Gastrocnemius medialis (tissue), 4 donors: ENCODE data around the gene ROBO3. TPM values are rescaled to one million over a fixed set of nuclear protein-coding genes. Genes with fewer than 3 reads are reported as not detected.

ENCODE experiments used
- ATAC-seq, 2 donors: fragments of 150-250 bp; one replicate each; pipeline ENCODE4 v1.9.1; 2016
- DNase-seq, 2 donors: peaks; one replicate each; pipeline ENCODE4 v3.0.0-alpha.2; 2019
- H3K27ac ChIP-seq, 4 donors: fragments of 200-600 bp; sonication (generic); 1 replicate in 1 of 4; 2 replicates in 3 of 4; pipeline ENCODE4 v1.5.1; 2016 to 2018; ENCODE audit warnings: mild to moderate bottlenecking in 2 of 4, moderate library complexity in 1 of 4
- H3K27me3 ChIP-seq, 3 donors: fragments of 200-600 bp; sonication (generic) in 2 of 3; 1 replicate in 1 of 3; 2 replicates in 2 of 3; pipeline versions ENCODE4 v1.5.1 to v1.6.0; 2016 to 2019; ENCODE audit warnings: mild to moderate bottlenecking in 1 of 3, moderate library complexity in 1 of 3
- H3K36me3 ChIP-seq, 2 donors: fragments of 200-600 bp; sonication (generic) in 1 of 2; one replicate each; pipeline ENCODE4 v1.5.1; 2017 to 2018
- H3K4me1 ChIP-seq, 2 donors: fragments of 200-600 bp; sonication (generic) in 1 of 2; one replicate each; pipeline ENCODE4 v1.5.1; 2016 to 2017; ENCODE audit warnings: mild to moderate bottlenecking in 2 of 2
- H3K4me3 ChIP-seq, 4 donors: fragments of 200-600 bp; sonication (generic) in 3 of 4; 1 replicate in 1 of 4; 2 replicates in 3 of 4; pipeline ENCODE4 v1.5.1; 2016 to 2019; ENCODE audit warnings: mild to moderate bottlenecking in 2 of 4
- H3K9me3 ChIP-seq, 3 donors: fragments of 200-600 bp; sonication (generic) in 2 of 3; 1 replicate in 1 of 3; 2 replicates in 2 of 3; pipeline ENCODE4 v1.5.1; 2016 to 2019
- CTCF ChIP-seq, 5 experiments: fragments of 450-650 bp in 3 of 5; fragments of 200-600 bp in 2 of 5; sonication (generic) in 2 of 5; IDR thresholded peaks in 4 of 5; conservative IDR thresholded peaks in 1 of 5; 1 replicate in 4 of 5; 2 replicates in 1 of 5; pipeline ENCODE4 v1.5.1; 2016 to 2019; ENCODE audit warnings: antibody characterized with exemption in 5 of 5, mild to moderate bottlenecking in 3 of 5, moderate library complexity in 3 of 5
- POLR2A ChIP-seq, 2 donors: fragments of 450-650 bp; IDR thresholded peaks; one replicate each; pipeline ENCODE4 v1.6.1; 2017; ENCODE audit warnings: antibody characterized with exemption in 2 of 2, mild to moderate bottlenecking in 2 of 2, moderate library complexity in 2 of 2
- in situ Hi-C, 4 donors: fragments of 200-750 bp; cut with MboI; loops; one replicate each; pipeline versions ENCODE4 v1.15.0 to v1.8.0; 2017; ENCODE audit warnings: low sequenced_read_pairs in 4 of 4
- intact Hi-C: fragments of 100-400 bp; cut with DNase I; formaldehyde crosslinking; loops from one replicate; pipeline ENCODE4 v1.15.1; 2023; ENCODE audit warnings: low total_unique reads
- total RNA-seq, 4 donors: library from RNA; depleted of rRNA; stranded (reverse); fragments of >200 nt; gene quantifications; one replicate each; pipeline versions ENCODE4 v1.1.0 to v1.2.3, GENCODE V29; 2016

Gene ROBO3
- total RNA-seq, 4 donors from 2014 or later: 0.35 to 3.7 (median 1.3) TPM

GRCh38 chr11:124902616-124903015 is 37.4 kb downstream of the ROBO3 start:
- Histone ChIP-seq H3K36me3 (no peaks in the 10 kb centered on the region), H3K4me3 (no peak overlapping the region), H3K27ac (no peak overlapping the region), H3K9me3 (no peaks in the 10 kb centered on the region), H3K27me3 (no peaks in the 10 kb centered on the region), H3K4me1 (peaks cover 4 to 17% of the 10 kb centered on the region in 2 donors)
- in situ Hi-C loops: no loop called here
- intact Hi-C loops: no loop called here
- no peak for DNase-seq
- ATAC-seq: no peak
- TF ChIP-seq CTCF (IDR thresholded peaks at IDR 0.05 in 4 of 5, conservative IDR thresholded peaks at IDR 0.05 in 1 of 5): no peak
- no peak for TF ChIP-seq POLR2A (IDR thresholded peaks at IDR 0.05)

GRCh38 chr11:124915541-124916369 is 50.5 kb downstream of the ROBO3 start:
- no peak for ATAC-seq
- Histone ChIP-seq H3K27me3 (peaks cover 0 to 1% (median 0%) of the 10 kb centered on the region in 3 donors), H3K4me3 (no peak overlapping the region), H3K4me1 (no peaks in the 10 kb centered on the region), H3K9me3 (no peaks in the 10 kb centered on the region), H3K27ac (no peak overlapping the region), H3K36me3 (no peaks in the 10 kb centered on the region)
- DNase-seq: no peak
- TF ChIP-seq CTCF (IDR thresholded peaks at IDR 0.05 in 4 of 5, conservative IDR thresholded peaks at IDR 0.05 in 1 of 5) (no peak), POLR2A (IDR thresholded peaks at IDR 0.05) (no peak)
- in situ Hi-C loops: no loop called here
- intact Hi-C loops: no loop called here

GRCh38 chr11:124916370-124916710 is 51.1 kb downstream of the ROBO3 start:
- TF ChIP-seq POLR2A (IDR thresholded peaks at IDR 0.05): no peak
- TF ChIP-seq CTCF (IDR thresholded peaks at IDR 0.05 in 4 of 5, conservative IDR thresholded peaks at IDR 0.05 in 1 of 5): no peak
- no peaks in the 10 kb centered on the region for H3K4me1 ChIP-seq
- H3K27ac ChIP-seq: no peak overlapping the region
- peaks cover 0 to 5% (median 1%) of the 10 kb centered on the region in 3 donors for H3K27me3 ChIP-seq
- in situ Hi-C loops: no loop called here
- no peaks in the 10 kb centered on the region for H3K9me3 ChIP-seq
- intact Hi-C loops: no loop called here
- H3K4me3 ChIP-seq: no peak overlapping the region
- H3K36me3 ChIP-seq: no peaks in the 10 kb centered on the region
- no peak for DNase-seq
- ATAC-seq: no peak

GRCh38 chr11:124917115-124917637 is 51.9 kb downstream of the ROBO3 start:
- TF ChIP-seq CTCF (IDR thresholded peaks at IDR 0.05 in 4 of 5, conservative IDR thresholded peaks at IDR 0.05 in 1 of 5): no peak
- TF ChIP-seq POLR2A (IDR thresholded peaks at IDR 0.05): no peak
- no peak overlapping the region for H3K27ac ChIP-seq
- H3K27me3 ChIP-seq: peaks cover 0 to 10% (median 9%) of the 10 kb centered on the region in 3 donors
- intact Hi-C loops: no loop called here
- DNase-seq (no peak), ATAC-seq (no peak)
- in situ Hi-C loops: no loop called here
- no peaks in the 10 kb centered on the region for H3K36me3 ChIP-seq
- H3K4me1 ChIP-seq: no peaks in the 10 kb centered on the region
- no peaks in the 10 kb centered on the region for H3K9me3 ChIP-seq
- H3K4me3 ChIP-seq: no peak overlapping the region
